Common myeloid progenitor, CD34-positive (primary cell): ENCODE data around the gene CHCHD6.

Experiments
- CTCF ChIA-PET: fragments of 350-600 bp; sonication (Branson Sonifier 250); formaldehyde crosslinking; loops from one replicate; lab custom pipeline; 2021; ENCODE audit warnings: antibody characterized with exemption; lab: Charles Lee
- POLR2A ChIA-PET: fragments of 350-600 bp; sonication (Branson Sonifier 250); formaldehyde crosslinking; loops from one replicate; lab custom pipeline; 2021; ENCODE audit warnings: antibody characterized with exemption; lab: Charles Lee
- DNase-seq, 3 donors: peaks; one replicate each; pipeline versions ENCODE4 v3.0.0 to v3.0.0-alpha.2; 2013
- H3K27ac ChIP-seq, 2 experiments: 1 replicate in 1 of 2; 2 replicates in 1 of 2; pipeline ENCODE4 v1.7.0; 2013; ENCODE audit warnings: inconsistent platforms in 2 of 2, low read length in 2 of 2, mild to moderate bottlenecking in 2 of 2, low read depth in 1 of 2, moderate library complexity in 1 of 2; ENCODE audit not compliant: severe bottlenecking in 2 of 2, insufficient read depth in 1 of 2, poor library complexity in 1 of 2
- H3K27me3 ChIP-seq, 5 experiments: replicated peaks in 2 of 5; 1 replicate in 3 of 5; 2 replicates in 2 of 5; pipeline versions ENCODE4 v1.6.1 to v1.7.0; 2013; ENCODE audit warnings: low read length in 4 of 5, mild to moderate bottlenecking in 2 of 5, moderate library complexity in 2 of 5, inconsistent platforms in 1 of 5; ENCODE audit not compliant: insufficient read depth in 5 of 5, control insufficient read depth in 4 of 5
- H3K36me3 ChIP-seq, 4 experiments: 1 replicate in 2 of 4; 2 replicates in 2 of 4; pipeline versions ENCODE4 v1.6.1 to v1.7.0; 2013; ENCODE audit warnings: low read length in 3 of 4, control low read depth in 1 of 4, mild to moderate bottlenecking in 1 of 4; ENCODE audit not compliant: control insufficient read depth in 4 of 4, insufficient read depth in 4 of 4
- H3K4me1 ChIP-seq, 4 experiments: 1 replicate in 3 of 4; 2 replicates in 1 of 4; pipeline versions ENCODE4 v1.6.1 to v1.7.1; 2013; ENCODE audit warnings: low read length in 3 of 4, mild to moderate bottlenecking in 3 of 4, control low read depth in 1 of 4, inconsistent platforms in 1 of 4, moderate library complexity in 1 of 4; ENCODE audit not compliant: control insufficient read depth in 4 of 4, insufficient read depth in 4 of 4; ENCODE audit errors: control extremely low read depth in 1 of 4
- H3K4me3 ChIP-seq, 7 experiments: 1 replicate in 4 of 7; 2 replicates in 3 of 7; pipeline versions ENCODE4 v1.5.1 to v1.7.0; 2013; ENCODE audit warnings: mild to moderate bottlenecking in 7 of 7, low read length in 6 of 7, moderate library complexity in 6 of 7, inconsistent platforms in 2 of 7, low read depth in 2 of 7, control low read depth in 1 of 7; ENCODE audit not compliant: insufficient read depth in 4 of 7, control insufficient read depth in 1 of 7; ENCODE audit errors: extremely low read depth in 1 of 7
- H3K9me3 ChIP-seq, 5 experiments: 1 replicate in 4 of 5; 2 replicates in 1 of 5; pipeline versions ENCODE4 v1.6.1 to v1.7.1; 2013; ENCODE audit warnings: low read length in 4 of 5, mild to moderate bottlenecking in 2 of 5, inconsistent platforms in 1 of 5, low read depth in 1 of 5, moderate library complexity in 1 of 5; ENCODE audit not compliant: control insufficient read depth in 4 of 5, insufficient read depth in 2 of 5; ENCODE audit errors: control extremely low read depth in 1 of 5
- WGBS: methylation state at CpG from one replicate; pipeline ENCODE4 v1.1.5; 2013; ENCODE audit not compliant: insufficient coverage; 5-methylcytosine and 5-hydroxymethylcytosine counted together

The CHCHD6 gene

DNA sequence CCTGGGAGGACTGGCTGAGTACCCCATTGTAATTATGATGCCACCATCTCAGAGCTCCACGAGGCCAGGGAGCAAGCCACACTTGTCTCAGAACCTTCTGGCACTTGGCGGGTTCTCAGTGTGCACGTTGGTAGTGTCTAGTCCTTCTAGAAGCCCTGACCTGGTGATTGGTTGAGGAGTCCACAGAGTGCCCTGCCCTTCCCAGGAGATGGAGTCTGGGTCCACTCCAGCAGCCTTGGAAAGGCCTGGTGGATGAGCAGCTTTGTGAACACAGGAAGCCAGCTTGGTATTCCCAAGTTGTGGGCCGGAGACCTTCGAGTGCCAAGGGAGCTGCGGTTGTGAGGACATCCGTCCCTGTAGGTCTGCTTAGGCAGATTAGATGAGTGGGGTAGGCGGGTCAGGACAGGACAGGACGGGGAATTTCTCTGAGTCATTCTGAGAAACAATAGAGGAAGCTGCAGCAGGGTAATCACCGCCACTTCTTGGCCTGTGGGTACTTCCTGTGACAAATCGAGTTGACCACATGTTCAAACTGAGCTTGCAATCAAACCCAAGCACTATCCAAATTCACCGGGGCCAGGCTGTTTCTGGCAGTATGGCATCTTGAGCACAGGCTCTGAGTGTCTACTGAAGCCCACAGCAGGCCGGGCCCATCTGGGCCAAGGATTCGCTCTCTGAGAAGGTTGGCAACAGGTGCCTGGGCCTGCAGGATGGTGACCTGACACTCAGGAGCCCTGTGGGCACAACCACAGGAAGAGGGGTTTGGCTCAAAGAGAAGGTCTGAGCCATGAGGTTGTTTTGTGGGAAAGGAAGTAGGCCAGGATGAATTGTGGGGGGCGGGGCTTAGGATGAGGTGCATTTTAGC lies 207.4 kb downstream of the CHCHD6 start:
- peak overlapping the region in 1 of 2 experiments; percentile 11 for H3K27ac ChIP-seq
- POLR2A ChIA-PET: interaction anchor here (1.1 kb wide), 1 partner anchor 62 kb away, joined by 3 read pairs; no protein-coding TSS in a partner anchor

DNA sequence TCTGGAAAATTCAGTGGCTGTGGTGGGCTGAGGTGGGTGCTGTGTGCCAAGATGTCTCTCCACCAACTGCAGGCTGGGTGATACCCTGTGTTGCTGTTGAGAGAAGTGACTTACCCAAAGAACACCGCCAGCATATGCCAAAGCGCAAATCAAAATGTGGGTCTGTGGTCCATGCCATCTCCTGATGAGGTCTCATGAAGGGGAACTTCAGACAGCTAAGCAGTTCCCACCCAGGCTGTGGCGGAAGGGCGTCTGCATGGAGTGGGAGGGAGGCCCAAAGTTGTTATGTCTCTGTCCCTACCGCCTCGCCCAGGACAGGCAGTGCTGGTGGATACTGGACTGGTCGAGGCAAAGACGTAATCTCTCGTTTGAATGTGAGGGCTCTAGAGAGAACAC lies 208.0 kb downstream of the CHCHD6 start:
- Histone ChIP-seq H3K27ac (no peak overlapping the region), H3K4me3 (no peak overlapping the region), H3K4me1 (peaks cover 4 to 35% (median 30%) of the 10 kb centered on the region in 4 experiments), H3K27me3 (peaks cover 0 to 81% (median 45%) of the 10 kb centered on the region in 5 experiments), H3K36me3 (peaks cover 0 to 10% (median 0%) of the 10 kb centered on the region in 4 experiments), H3K9me3 (peaks cover 0 to 2% (median 0%) of the 10 kb centered on the region in 5 experiments)
- peak in 2 of 3 donors; percentile 76 to 83 for DNase-seq
- 62% methylated on average over 9 of the region's 9 CpGs for WGBS
- ChIA-PET CTCF (interaction anchor here (0.7 to 1.8 kb wide), 5 partner anchors 10 to 160 kb away, joined by 3 to 5 read pairs (median 4); no protein-coding TSS in a partner anchor), POLR2A (interaction anchor here (1.1 kb wide), 1 partner anchor 62 kb away, joined by 3 read pairs; no protein-coding TSS in a partner anchor)

More for the DNA sequence above, 207.4 kb downstream of the CHCHD6 start:
- H3K27me3 ChIP-seq: peaks cover 0 to 81% (median 47%) of the 10 kb centered on the region in 5 experiments
- peaks cover 4 to 35% (median 30%) of the 10 kb centered on the region in 4 experiments for H3K4me1 ChIP-seq
- CTCF ChIA-PET: interaction anchor here (1.1 to 1.8 kb wide), 4 partner anchors 9 to 159 kb away, joined by 3 to 5 read pairs (median 4); no protein-coding TSS in a partner anchor
- 2% methylated on average over 15 of the region's 15 CpGs for WGBS
- peak; percentile 96 to 100 (median 99) for DNase-seq
- H3K36me3 ChIP-seq: peaks cover 0 to 5% (median 0%) of the 10 kb centered on the region in 4 experiments
- no peak overlapping the region for H3K4me3 ChIP-seq
- peaks cover 0 to 2% (median 0%) of the 10 kb centered on the region in 5 experiments for H3K9me3 ChIP-seq

DNA sequence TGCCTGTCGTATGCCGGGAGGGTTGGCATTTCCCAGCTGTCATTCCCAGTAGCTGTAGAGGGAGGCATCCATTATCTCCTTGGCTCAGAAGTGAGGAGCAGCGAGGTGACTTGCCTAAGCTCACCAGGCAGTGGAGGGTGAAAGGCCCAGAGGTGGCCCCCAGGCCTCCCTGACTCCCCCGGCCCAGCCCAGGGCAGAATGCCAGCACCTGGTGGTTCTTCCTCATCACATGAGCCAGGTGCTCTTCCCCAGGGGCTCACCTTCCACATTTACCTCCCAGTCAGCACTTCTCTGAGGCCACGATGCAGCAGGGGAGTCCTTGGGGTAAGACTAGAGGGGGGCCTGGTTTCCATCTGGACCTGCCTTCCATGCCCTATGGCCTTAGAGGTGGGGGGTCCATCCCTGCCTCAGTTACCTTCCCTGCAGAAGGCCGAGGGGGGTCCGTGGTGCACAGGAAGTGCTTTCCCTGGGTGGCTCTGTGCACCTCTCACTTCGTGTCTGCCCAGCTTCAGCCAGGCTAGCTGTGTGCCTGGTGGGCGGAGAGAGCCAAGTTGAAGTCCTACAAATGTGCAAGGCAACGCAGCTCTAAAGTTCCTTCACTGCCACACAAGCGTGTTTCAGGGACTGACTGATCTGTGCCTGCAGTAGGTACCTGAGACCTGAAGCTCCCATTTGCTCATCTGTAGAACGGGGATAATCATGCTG lies 208.6 kb downstream of the CHCHD6 start:
- Histone ChIP-seq H3K4me1 (peaks cover 4 to 35% (median 30%) of the 10 kb centered on the region in 4 experiments), H3K27me3 (peaks cover 0 to 81% (median 48%) of the 10 kb centered on the region in 5 experiments), H3K36me3 (peaks cover 0 to 10% (median 0%) of the 10 kb centered on the region in 4 experiments), H3K4me3 (no peak overlapping the region), H3K27ac (no peak overlapping the region), H3K9me3 (peaks cover 0 to 2% (median 0%) of the 10 kb centered on the region in 5 experiments)
- 98% methylated on average over 9 of the region's 12 CpGs for WGBS
- CTCF ChIA-PET: interaction anchor here (0.7 to 1.8 kb wide), 3 partner anchors 12 to 16 kb away, joined by 3 to 5 read pairs (median 4); no protein-coding TSS in a partner anchor
- DNase-seq: no peak
- POLR2A ChIA-PET: no interaction called here

DNA sequence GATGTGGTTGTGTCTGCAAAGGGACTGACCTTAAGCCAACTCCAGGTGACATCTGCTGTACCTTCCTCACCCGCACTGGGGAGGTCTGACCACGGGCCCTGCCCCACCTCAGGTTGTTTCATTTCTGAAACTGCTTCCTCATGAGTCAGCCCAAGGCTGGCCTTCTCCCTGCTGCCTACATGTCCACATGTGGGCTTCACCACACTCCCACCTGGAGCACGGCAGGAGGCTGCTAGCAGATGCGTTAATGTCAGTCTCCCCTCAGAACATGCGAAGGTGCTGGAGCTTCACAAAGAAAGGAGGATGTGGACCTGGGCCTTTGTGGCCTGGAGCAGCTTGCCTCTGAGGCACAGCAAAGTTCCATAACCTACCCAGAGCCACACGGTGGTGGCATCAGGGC lies 209.5 kb downstream of the CHCHD6 start:
- Histone ChIP-seq H3K36me3 (peaks cover 0 to 10% (median 0%) of the 10 kb centered on the region in 4 experiments), H3K27ac (no peak overlapping the region), H3K9me3 (peaks cover 0 to 2% (median 0%) of the 10 kb centered on the region in 5 experiments), H3K4me1 (peaks cover 4 to 33% (median 28%) of the 10 kb centered on the region in 4 experiments), H3K27me3 (peaks cover 0 to 81% (median 45%) of the 10 kb centered on the region in 5 experiments), H3K4me3 (no peak overlapping the region)
- POLR2A ChIA-PET: no interaction called here
- WGBS: 82% methylated on average over 4 of the region's 6 CpGs
- CTCF ChIA-PET: interaction anchor here (1.1 to 1.4 kb wide), 2 partner anchors 11 to 15 kb away, joined by 3 to 4 read pairs; no protein-coding TSS in a partner anchor
- peak in 2 of 3 donors; percentile 29 to 54 for DNase-seq

DNA sequence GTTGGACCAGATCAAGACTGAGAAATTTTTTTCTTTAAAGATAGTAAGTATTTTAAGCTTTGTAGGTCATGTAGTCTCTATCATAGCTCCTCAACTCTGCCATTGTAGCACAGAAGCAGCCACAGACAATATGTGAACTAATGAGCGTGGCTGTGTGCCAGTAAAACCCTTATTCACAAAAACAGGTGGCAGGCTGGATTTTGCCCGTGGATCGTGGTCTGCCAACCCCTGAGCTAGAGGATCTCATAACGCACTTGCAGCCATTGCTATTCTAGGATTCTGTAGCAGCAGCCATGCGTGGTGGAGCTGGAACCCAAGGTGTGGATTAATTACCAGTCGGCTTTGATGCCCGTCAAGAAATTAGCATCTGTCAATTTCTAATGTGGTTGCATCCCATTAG lies 210.2 kb downstream of the CHCHD6 start:
- ChIA-PET POLR2A (no interaction called here), CTCF (interaction anchor here (1.1 to 1.4 kb wide), 2 partner anchors 10 to 14 kb away, joined by 3 to 4 read pairs; no protein-coding TSS in a partner anchor)
- WGBS: 98% methylated on average over 7 of the region's 7 CpGs
- H3K27ac ChIP-seq: no peak overlapping the region
- H3K4me1 ChIP-seq: peaks cover 4 to 26% (median 22%) of the 10 kb centered on the region in 4 experiments
- H3K4me3 ChIP-seq: no peak overlapping the region
- H3K27me3 ChIP-seq: peaks cover 0 to 77% (median 42%) of the 10 kb centered on the region in 5 experiments
- peaks cover 0 to 3% (median 0%) of the 10 kb centered on the region in 5 experiments for H3K9me3 ChIP-seq
- peaks cover 0 to 10% (median 0%) of the 10 kb centered on the region in 4 experiments for H3K36me3 ChIP-seq
- no peak for DNase-seq

- Histone ChIP-seq H3K4me1 (peaks cover 4 to 25% (median 21%) of the 10 kb centered on the region in 4 experiments), H3K9me3 (peaks cover 0 to 8% (median 0%) of the 10 kb centered on the region in 5 experiments), H3K27ac (no peak overlapping the region), H3K36me3 (peaks cover 0 to 10% (median 0%) of the 10 kb centered on the region in 4 experiments), H3K4me3 (no peak overlapping the region), H3K27me3 (peaks cover 0 to 77% (median 41%) of the 10 kb centered on the region in 5 experiments)
- CTCF ChIA-PET: interaction anchor here (1.3 kb wide), 1 partner anchor 10 kb away, joined by 5 read pairs; no protein-coding TSS in a partner anchor
- no peak for DNase-seq
- POLR2A ChIA-PET: no interaction called here
- 100% methylated on average over 4 of the region's 4 CpGs for WGBS
These were observed 211.0 kb downstream of the CHCHD6 start for GRCh38 chr3:126915015-126915414.
